ENCODE results near the gene NRG2.

The NRG2 gene

GRCh38 chr5:140004174-140004573, 38.9 kb downstream of the NRG2 start:
- no peak for DNase-seq

GRCh38 chr5:140003519-140003918, 39.6 kb downstream of the NRG2 start:
- no peak for DNase-seq

- peak in 1 of 2 experiments; percentile 2 for DNase-seq
These were observed 42.8 kb downstream of the NRG2 start for GRCh38 chr5:140000332-140000731.

GRCh38 chr5:139998837-139999236, 44.3 kb downstream of the NRG2 start:
- DNase-seq, result no peak

GRCh38 chr5:139997276-139997675, 45.8 kb downstream of the NRG2 start:
- no peak for DNase-seq

- DNase-seq, result no peak
These were observed 47.2 kb downstream of the NRG2 start for GRCh38 chr5:139995929-139996328.

DNA sequence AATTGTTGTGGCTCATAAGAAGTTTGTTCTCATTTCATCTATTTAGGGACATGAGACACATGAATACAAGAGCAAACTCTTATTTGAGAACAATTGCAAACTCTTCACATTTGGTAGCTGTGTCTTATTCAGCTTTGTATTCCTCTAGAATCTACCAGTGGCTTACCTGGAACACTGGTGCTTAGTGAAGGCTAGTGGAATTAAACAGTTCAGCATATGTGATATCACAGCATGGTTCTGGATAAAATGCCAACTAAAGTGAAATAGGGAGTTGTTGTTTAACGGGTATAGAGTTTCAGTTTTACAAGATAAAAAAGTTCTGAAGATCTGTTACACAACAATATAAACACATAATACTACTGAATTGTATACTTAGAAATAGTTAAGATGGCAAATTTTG, 48.9 kb downstream of the NRG2 start:
- DNase-seq, result no peak

DNA sequence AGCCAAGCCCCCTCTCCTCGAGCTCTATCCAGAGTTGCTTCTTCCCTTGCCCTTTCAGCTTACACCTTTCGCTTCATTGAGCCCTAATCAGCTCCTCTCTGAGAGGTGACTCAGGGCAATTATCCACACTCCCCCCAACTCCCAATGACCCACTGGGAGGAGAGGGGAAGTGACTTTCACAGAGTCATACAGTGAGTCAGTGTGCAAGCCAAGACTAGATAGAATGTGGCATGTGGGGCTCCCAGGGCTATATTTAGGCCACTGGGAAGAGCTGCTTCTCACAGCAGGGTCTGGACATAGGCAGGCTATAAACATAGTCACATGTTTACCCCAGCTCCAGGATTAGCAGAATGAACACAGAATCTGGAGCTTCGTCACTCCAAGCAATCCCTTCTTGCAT, 57.4 kb downstream of the NRG2 start:
- no peak for DNase-seq

DNA sequence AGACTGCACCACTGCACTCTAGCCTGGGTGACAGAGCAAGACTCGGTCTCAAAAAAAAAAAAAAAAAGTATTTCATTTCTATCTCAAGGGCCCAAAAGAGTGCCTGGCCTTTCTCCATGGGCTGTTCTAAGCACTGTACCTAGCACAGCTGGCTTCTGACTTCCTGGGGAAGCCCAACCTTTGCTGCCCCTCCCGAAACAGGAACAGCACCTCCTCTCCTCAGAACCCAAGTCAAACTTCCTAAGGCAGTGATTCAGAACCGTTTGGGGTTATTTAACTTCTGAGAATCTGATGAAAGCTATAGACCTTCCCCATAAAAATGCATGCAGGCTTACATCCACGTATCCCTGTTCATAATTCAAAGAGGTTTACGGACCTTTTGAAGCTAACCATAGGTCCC, 57.8 kb downstream of the NRG2 start:
- no peak for DNase-seq

DNA sequence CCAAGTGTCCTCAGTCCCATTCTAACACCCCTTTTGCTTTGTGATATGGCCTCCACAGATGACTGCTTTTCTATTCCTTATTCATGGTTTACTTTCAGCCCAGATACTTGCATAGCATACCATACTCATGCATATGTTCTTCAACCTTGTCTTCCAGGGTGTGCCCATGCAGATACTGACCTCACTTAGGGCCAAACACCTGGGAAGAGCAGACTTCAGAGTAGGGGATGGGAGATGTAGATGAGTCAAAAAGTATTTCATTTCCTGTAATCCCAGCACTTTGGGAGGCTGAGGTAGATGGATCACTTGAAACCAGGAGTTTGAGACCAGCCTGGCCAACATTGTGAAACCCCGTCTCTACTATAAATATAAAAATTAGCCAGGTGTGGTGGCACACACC, 58.3 kb downstream of the NRG2 start:
- no peak for DNase-seq

- DNase-seq, result no peak
These were observed 60.2 kb downstream of the NRG2 start for GRCh38 chr5:139982975-139983240.

DNA sequence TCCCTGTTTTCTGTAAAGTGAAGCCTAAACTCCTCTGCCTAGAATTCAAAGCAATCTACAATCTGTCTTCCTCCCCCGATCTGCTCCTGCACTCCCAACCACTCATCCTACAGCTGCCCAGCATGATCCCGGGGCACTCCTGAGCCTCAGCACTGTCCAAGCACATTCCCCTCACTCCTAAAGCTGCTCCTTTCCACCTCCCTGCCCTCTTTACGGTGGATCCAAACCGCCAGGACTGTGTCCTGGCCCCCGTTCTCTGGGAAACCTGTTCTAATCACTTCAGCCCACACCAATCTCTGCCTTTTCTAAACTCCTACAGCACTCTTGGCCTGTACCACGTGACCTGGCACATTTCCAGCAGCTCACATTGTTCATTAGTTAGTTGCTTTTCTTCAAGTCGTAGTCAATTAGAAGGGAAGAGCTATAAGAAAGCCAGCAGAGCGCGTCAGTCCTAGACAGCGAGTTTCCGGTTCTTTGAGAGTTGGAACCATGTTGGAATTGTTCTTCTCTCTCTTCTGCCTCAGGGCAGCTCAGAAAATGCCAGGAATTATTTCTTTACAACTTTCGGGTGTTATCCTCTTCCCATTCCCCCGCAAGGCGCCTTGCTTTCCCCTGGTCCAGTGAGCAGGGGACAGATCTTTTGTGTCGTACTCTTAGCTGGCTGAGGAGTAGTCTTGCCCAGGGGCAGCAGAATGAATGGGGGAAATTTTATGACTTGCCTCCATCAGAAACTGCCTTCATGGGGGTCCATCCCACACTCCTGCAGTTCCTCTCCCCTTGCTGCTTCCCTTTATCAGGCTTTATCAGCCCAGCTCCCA, 60.7 kb downstream of the NRG2 start:
- no peak for DNase-seq

DNA sequence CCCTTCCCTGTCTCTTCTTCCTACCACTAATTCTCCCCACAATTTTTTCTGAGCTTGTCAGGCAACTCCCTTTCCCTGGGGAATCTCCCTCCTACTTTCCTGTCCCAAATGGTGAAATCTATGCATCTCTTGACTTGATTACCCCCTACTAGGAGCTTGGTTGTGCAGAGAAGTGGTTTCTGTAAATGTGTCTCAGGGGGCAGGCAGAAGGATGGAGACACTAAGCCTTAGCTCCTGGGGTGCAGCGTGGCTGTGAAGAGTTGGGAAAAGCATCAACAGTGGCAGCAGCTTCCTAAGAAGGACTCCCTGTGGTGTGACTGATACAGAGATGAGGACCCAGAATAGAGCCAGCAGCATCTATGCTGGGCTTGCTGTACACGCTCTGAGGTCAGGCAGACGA, 62.3 kb downstream of the NRG2 start:
- no peak for DNase-seq

DNA sequence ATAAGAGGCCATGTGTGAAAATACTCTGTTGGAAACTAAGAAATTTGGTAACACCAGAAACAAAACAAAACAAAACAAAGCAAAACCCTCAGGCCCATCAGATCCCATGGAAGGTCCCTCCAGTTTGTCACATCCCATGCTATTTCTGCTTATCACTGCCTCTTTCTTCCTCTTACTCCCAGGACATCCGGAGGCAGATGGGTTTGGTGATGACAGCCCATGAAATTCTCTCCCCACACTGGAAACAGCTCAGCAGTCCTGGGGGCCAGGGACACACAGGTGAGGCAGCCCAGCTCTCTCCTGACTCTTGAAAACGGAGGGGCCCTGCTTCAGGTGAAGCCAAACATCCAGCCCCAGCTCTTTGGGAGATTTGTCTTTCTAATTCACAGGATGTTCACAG, 63.2 kb downstream of the NRG2 start:
- no peak for DNase-seq

GRCh38 chr5:139979518-139979917, 63.6 kb downstream of the NRG2 start:
- DNase-seq, result no peak

GRCh38 chr5:139976703-139977102, 66.4 kb downstream of the NRG2 start:
- no peak for DNase-seq

- no peak for DNase-seq
These were observed 67.2 kb downstream of the NRG2 start for GRCh38 chr5:139975942-139976341.

GRCh38 chr5:139975306-139975705, 67.8 kb downstream of the NRG2 start:
- DNase-seq, result no peak

DNA sequence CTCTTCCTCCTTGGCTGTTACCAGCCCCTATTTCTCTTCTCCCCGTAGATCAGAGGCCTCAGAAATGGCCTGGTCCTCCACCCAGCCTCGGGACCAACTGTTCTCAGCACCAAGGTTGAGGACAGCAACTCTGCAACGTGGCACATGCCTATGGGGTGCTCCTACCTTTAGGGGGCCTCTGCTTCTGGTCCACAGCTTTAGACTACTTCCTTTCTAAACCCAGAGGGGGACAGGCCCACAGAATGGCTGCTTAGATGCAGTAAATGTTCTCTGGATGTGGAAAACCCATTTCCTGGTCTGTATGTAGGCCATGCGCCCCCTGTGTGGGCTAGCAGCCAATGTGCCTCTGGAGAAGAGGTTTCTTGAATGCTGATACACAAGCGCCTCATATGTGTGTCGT, 68.4 kb downstream of the NRG2 start:
- DNase-seq, result no peak

DNA sequence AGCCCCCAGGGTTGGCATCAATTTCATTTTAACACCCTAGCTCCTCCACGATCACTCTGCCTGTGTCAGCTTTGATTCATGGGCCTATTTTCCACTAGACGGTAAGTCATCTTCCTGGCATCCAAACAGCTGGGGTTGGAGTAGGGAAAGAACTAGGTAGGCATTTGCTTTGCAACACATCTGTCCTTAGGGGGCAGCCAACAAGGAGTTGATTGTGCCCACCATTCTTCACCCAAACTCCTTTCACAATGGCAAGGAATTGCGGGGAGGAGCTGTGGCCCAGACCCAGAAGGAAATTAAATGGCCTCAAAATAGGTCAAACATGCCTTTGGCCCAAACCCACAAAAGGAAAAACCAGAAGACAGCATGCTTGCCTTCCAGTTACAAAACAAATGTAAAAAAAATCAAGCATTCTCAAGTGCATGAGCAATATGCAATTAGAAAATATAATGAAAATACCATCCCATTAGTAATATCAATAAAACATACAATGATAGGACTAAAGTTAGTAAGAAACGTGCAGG, 71.8 kb downstream of the NRG2 start:
- no peak for DNase-seq

DNA sequence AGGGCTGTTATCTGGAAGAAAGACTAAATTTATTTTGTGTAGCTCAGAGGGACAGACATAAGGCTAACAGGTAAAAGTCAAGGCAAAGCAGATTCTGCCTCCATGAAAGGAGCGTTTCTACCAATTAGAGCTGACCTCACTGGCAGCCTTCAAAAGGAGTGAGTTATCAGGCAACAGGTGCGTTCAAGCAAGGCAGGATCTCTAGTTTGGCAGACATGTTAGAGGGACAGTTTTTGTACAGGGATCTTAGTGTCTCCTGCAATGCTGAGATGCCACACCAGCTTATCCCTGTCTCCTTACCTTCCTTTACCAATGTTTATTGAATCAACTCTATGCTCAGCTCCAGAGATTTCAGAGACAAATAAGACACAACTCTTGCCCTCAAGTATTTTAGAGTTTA, 73.8 kb downstream of the NRG2 start:
- DNase-seq, result no peak

DNA sequence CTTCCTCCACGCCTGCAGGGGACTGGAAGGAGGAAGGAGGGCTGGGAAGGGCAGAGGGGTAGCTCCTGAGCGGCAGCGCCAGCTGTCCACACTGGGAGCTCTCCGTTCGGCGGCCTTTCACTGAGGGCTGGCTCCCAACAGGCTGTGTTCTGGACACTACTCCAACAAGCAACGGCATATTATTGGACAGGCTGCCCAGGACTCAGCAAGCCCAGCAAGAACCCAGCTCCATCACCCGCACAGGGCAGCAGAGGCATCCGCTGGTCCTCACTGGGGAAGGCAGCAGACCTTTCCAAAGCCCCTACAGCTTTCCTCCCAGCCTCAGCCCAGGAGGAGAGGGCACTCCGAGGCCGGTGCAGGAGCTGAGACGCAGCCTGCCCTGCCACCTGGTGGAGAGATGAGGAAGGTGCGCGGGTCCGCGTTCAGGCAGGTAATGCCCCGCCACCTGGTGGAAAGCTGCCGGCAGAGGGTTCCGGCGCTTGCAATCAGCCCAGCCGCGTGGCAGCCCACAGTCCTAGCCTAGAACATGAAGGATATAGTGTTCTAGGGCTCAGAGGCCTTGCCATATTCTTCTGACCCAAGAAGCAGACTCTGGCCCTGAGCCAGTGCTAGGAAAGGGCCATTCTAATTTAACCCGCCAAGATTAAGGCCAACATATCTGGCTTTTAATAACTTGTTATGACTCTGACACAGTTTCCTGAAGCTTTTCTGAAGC, 74.4 kb downstream of the NRG2 start:
- peak; percentile 64 to 66 for DNase-seq

- DNase-seq, result no peak
These were observed 75.7 kb downstream of the NRG2 start for GRCh38 chr5:139967353-139967752.

- DNase-seq, result no peak
These were observed 76.2 kb downstream of the NRG2 start for GRCh38 chr5:139966856-139967255.
